PC-3 (cell line): Measurements from ENCODE around the gene SNUPN.

Experiments used
- CTCF ChIP-seq: fragments of 300-600 bp; sonication (generic); conservative IDR thresholded peaks from 2 replicates; pipeline ENCODE4 v1.5.1; 2017; ENCODE audit warnings: antibody characterized with exemption, low read depth, mild to moderate bottlenecking, low read length
- EZH2 ChIP-seq: fragments of 300-600 bp; sonication (generic); IDR thresholded peaks from one replicate; pipeline ENCODE4 v1.6.1; 2017; ENCODE audit warnings: antibody characterized with exemption, mild to moderate bottlenecking, low read length; ENCODE audit not compliant: unreplicated experiment
- EZH2phosphoT487 ChIP-seq: fragments of 300-600 bp; sonication (generic); IDR thresholded peaks from 2 replicates; pipeline ENCODE4 v1.6.1; 2018; ENCODE audit warnings: mild to moderate bottlenecking, antibody characterized with exemption, low read length, borderline replicate concordance

GRCh38 chr15:75669191-75669878 is 43.8 kb upstream of the SNUPN start:
- no peak for TF ChIP-seq EZH2phosphoT487
- no peak for TF ChIP-seq CTCF
- no peak for TF ChIP-seq EZH2
